HG02870 (cell line): ENCODE measurements around the gene LAMTOR5.
A peak's percentile ranks its signal among the peaks of the same experiment; 100 is the strongest.
"Not testable (repeated sequence)": the region's sequence is repeated elsewhere in the genome, so short reads cannot be mapped to it uniquely, and the experiment has no call there.

Experiments
- ATAC-seq: cut with Tn5 transposase; IDR thresholded peaks from one replicate; pipeline ENCODE4 v1.9.1; 2021; ENCODE audit warnings: mild to moderate bottlenecking, moderate library complexity; ENCODE audit not compliant: unreplicated experiment

LAMTOR5 gene

DNA sequence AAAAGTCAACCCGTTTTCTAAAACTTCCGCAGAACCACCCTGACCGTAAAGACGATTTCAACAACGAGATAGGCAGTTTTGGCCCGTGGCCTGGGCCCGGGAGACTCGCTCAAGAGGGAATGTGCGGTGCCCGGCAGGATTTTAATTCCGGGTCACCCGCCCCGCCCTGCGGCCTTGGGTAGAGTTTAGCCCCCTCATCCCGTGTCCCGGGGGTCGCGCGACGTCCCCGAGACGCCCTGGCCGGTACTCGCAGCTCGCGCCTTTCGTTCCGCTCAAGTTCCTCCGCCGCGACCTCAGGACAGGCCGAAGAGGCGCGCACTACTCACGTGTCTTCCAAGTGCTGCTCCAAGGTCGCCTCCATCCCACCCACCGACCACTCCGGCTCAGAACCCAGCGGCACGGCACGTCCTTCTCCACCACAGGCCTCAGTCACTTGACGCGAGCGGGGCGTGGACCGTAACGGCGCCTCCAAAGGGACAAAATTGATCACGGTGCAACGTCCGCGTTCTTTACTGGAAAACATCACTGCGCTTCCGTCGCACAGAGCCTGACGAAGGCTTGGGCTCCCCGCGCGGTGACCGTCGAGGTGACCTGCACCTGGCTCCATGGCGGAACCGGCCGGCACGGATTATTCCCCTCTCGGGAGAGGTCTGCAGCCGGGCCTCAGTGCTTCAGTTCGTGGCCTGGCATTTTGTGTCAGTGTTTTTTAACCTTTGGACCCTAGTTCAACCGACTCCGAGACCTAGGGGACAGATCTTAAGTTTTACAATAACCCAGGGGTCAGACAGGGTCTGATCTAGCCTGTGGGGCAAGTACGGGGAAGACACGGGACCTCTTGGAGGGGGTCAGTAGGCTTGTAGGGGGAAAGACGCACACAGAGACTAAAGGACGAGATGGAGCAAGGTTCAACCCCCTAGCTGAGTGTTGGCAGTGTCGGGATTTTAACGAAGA is at the start of gene LAMTOR5:
Gene LAMTOR5, minus strand, starts transcription at position 435 of the 951 bp plus-strand sequence. Its CDS starts 74 bp downstream, at position 361.
- peak; percentile 84 for ATAC-seq

DNA sequence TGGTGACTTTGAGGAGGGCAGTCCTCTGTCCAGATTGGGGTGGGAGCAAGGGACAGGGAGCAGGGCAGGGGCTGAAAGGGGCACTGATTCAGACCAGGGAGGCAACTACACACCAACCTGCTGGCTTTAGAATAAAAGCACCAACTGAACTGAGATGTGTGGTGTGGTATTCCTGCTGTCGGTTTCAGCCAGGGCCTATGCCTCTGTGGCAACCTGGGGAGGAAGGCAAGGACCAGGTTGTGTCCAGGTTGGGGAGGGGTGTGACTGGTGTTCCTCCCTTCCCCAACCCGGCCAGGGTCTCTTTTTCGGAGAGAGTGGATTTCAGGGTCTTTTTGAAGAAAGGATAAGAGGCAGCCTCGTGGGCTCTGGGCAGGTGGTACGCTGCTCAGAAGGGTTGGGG is 49.7 kb upstream of the LAMTOR5 start:
- no peak for ATAC-seq

DNA sequence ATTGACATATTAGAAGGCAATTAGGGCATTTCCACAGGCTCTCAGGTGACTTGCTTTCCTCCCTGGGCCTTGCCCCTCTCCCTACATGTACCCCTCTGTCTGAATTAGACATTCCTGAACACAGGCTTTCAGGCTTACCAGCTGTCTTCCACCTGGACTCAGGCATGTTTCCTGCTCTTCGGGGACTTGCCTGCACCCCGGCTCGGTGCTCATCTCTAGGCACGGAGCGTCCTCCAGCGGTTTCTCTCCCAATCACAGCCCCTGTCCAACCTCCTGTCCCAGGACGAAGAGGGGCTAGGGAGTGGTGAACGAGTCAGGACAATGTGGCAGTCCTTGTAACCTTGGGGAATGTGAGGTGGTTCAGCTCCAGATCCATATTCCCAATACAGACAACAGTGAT is 47.7 kb upstream of the LAMTOR5 start:
- no peak for ATAC-seq

DNA sequence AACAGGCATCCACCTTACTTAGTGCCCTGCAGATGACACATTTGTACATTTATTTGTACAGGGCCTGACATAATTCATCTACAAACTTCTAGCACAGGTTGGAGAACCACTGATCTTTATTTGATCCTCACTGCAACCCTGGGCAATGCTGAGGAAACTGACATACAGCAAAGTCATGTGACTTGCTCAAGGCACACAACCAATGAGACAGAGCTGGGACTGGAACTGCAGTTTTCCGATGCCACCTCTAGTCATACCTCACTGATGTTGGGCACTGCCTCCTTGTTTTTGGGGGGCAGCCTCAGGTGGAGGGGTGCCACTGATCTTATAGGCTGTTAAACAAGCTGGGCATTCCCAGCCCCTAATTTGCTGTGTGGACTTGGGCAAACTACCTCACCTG is 46.8 kb upstream of the LAMTOR5 start:
- ATAC-seq = no peak

DNA sequence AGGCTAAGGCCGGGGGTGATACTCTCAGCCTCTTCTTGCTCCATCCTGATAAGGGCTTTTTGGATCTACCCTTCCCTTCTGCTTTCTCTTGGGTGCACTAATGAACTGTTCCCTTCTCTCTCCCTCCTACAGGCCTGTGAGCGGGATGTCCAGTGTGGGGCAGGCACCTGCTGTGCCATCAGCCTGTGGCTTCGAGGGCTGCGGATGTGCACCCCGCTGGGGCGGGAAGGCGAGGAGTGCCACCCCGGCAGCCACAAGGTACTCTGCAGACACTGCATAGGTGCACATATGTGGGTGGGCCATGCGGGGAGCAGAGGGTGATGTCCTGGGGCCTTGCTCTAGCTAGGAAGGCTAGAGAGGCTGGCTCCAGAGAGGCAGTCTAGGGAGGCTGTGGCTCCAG is 46.3 kb upstream of the LAMTOR5 start:
- no peak for ATAC-seq

DNA sequence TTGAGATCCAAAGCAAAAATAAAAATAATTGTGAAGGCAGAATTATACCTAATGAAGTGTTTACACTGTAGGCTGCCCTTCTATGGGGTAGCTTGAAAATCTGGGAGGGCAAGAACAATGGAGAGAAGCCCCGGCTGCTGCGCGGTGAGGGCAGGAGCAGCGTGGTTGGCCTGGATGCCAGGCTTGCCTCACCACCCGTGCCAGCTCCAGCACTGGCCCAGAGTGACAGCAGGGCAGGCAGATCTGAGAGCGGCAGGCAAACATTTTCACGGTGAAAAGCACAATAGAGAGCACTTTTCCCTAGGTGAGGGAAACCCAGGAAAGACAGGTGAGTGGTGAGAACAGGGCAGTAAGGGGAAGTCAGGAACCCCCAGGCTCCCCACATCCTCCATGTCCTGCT is 44.8 kb upstream of the LAMTOR5 start:
- no peak for ATAC-seq

DNA sequence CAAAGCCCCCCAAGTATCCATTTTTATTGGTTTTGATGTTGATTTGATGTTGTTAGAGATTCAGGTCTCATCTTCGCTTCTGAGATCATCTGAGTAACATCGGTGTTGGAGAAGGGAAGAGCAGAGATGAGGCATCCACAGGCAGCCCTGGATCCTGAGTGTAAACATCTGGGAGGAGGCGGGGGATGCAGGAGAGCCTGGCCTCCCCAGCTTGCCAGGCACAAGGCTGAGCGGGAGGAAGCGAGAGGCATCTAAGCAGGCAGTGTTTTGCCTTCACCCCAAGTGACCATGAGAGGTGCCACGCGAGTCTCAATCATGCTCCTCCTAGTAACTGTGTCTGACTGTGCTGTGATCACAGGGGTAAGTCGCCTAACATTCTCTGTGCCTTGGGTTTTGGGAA is 43.4 kb upstream of the LAMTOR5 start, which contains the start of gene PROK1:
Gene PROK1, plus strand, starts transcription at position 221 of the 400 bp plus-strand sequence. Its CDS starts 68 bp downstream, at position 289.
- ATAC-seq = no peak

DNA sequence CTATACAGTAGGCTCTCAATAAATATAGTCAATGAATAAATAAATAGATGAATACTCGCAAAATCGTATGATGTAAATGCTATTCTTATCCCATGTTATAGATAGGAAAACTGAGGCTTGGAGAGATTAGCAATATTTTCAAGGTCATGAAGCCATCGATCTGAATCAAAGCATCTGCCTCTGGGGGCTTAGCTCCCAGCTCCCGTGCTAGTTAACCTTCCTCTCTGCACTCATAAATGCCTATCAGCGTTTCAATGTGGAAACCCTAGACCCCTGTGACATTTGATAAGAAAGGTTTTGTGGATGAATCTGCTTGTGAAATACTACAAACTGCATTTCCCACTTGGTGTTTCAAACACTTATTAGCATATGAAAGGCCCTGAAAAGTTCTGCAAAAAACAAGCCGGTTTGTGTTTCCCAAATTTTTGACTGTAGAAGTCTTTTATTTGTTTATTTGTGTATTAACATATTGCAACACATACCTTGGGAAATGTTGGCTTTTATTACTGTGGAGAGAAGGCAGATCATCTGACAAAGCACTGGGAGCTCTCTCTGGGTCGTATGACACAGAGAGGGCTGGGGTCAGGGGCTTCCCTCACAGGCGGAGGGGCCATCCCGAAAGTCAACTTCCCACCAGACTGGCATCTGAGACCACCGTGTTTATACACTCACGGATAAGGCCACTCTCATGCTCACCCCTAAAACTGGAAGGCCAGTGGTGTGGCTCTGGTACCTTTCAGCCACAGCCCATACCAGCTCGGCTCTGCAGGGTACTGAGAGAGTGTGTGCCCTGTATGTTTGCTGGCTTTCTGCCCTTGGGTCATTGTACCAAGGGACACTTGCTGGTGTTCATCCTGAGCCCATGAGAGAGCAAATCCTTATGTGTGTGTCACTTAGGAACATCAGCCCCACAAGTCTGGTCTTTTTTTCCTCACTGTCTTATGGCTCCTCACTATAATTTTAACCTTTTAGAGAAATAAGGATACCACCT is 42.5 kb upstream of the LAMTOR5 start:
- ATAC-seq = no peak

DNA sequence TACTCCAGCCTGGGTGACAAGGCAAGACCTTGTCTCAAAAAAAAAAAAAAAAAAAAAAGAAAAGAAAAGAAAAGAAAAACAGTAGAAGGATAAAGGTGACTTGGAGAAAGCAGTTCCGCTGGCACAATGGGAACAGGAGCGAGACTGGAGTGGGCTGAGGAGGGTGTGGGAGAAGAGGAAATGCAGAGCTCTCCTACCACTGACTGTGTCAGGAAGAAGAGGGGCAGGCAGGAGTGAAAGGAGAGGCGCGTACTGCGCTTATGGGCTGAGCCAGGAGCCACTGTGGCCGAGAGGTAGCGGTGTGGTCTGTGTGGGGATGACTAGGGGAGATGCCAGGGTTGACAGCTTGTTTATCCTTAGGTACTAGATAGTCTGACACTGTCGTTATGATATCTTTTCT is 37.1 kb upstream of the LAMTOR5 start:
- no peak for ATAC-seq

DNA sequence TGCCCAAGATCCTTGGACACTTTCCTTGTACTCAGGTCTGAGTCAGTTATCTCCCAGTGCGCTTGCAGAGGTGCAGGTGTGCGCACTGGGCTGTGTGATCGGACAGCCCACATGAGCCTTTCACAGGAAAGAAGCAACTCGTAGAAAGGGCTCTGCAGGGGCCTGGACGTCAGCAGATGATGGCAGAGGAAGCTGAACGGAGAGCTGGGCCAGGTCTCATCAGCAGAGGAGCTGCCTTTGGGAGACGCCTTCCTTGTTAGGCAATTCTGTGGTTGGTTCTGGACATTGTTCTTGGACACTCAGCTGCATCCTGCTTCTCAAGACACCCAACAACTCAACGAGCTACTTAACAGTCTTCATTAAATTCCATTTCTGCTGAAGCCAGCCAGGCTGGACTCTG is 36.0 kb upstream of the LAMTOR5 start:
- ATAC-seq = no peak

DNA sequence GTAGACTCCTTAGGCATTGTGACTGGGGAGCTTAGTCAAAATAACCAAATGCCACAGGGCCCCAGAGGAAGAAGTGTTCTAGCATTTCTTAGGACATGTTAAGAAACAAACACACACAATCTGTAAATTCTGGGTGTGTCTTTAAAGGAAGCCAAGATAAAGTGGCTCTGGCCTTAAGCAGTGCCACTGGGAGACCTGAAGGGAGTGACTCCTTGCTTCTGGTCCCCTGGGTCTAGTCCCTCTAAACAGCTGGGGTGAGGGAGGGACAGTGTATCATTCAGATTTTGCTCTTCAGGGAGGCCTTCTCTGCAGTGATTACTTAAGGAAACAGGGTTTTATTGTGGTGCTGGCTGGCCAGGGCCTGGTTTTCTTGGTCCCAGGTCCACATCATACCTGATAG is 34.4 kb upstream of the LAMTOR5 start:
- no peak for ATAC-seq

DNA sequence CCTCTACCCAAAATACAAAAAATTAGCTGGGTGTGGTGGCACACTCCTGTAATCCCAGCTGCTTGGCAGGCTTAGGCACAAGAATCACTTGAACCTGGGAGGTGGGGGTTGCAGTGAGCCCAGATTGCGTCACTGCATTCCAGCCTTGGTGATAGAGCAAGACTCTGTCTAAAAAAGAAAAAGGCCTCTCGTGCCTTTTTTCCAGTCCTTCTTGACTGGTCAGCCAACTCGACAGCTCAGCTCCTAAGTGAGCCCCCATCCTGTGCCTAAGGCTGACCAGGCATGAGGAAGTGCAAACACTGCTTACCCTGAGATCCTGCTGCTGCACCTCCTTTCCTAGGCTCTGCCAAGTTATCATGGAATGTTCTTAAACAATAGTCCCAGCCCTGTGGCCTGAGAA is 33.4 kb upstream of the LAMTOR5 start:
- no peak for ATAC-seq

DNA sequence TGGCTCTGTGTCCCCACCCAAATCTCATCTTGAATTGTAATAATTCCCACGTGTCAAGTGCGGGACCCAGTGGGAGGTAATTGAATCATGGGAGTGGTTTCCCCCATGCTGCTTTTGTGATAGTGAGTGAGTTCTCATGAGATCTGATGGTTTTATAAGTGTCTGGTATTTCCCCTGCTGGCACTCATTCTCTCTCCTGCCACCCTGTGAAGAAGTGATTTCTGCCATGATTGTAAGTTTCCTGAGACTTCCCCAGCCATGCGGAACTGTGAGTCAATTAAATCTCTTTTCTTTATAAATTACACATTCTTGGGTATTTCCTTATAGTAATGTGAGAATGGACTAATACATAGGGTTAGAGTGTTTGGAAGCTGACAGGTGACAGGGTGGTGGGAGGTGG is 32.4 kb upstream of the LAMTOR5 start:
- not testable (repeated sequence) for ATAC-seq

DNA sequence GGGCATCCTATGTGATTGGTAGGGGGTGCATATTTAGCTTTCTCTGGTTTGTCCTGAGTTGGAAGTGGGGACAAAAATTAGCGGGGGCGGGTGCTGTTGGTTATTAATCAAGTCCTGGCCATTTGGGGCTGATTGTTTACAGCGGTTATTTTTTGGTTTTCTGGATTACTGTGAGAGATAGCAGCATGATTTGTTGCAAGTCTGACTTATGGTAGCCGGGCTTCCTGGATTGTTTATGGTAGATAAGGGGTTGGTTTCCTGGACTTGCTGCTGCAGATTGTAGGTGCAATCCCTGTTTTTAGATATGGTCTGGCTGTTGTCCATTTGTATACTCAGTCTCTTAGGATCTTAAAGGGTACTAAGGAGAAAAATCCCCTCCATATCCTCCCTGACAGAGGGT is 31.4 kb upstream of the LAMTOR5 start:
- no peak for ATAC-seq

DNA sequence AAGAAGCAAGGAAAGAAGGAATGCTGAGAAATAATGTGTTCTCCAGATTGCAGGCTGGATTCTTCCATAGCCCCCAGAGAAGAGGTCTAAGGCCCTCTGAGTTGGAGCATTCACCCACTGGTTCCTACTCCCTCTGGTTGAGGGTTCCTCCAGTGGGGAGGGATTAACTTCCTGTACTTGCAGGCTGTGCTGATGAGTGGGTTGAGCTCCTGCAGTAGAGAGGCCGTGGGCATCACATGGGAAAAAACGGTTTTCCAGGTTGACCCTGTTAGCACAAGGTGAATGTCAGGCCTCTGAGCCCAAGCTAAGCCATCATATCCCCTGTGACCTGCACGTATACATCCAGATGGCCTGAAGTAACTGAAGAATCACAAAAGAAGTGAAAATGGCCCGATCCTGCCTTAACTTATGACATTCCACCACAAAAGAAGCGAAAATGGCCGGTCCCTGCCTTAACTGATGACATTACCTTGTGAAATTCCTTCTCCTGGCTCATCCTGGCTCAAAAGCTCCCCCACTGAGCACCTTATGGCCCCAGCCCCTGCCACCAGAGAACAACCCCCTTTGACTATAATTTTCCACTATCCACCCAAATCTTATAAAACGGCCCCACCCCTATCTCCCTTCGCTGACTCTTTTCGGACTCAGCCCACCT is 30.3 kb upstream of the LAMTOR5 start:
- not testable (repeated sequence) for ATAC-seq

DNA sequence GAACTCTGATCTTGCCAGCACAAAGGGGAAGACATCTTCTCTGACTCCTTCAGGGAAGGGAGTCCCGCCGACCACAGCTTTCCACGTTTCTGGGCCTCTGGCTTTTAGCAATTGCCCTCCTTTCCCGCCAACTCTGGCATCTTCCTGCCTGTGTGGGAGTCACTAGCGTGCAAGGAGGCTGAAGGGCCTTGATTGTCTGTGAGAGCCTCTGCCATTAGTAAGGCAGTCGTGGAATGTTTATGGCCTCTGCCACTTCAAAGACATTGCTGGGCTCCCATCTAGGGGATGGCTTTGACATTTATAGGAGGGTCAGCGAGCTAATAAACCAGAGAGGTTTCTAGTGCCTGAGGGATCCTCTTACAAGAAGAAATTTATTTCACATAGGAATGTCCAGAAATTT is 29.1 kb upstream of the LAMTOR5 start:
- no peak for ATAC-seq

DNA sequence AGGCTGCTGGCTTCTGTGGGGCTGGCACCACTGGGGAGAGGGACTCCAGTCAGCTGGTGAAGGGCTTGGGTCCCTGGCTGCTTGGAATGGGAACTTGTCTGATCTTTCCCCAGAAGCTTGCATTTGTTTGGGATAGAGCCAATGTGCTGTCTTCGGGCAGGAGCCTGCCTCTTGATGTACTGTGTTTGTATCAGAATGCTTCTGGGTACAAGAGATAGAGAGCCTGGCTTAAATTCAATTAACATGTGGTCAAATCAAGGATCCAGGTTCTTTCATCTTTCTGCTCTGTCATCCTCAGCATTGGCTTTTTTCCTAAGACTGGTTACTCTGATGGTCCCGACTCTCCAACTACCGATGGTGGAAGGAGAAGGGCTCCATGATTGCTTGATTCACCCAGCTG is 27.5 kb upstream of the LAMTOR5 start:
- no peak for ATAC-seq

DNA sequence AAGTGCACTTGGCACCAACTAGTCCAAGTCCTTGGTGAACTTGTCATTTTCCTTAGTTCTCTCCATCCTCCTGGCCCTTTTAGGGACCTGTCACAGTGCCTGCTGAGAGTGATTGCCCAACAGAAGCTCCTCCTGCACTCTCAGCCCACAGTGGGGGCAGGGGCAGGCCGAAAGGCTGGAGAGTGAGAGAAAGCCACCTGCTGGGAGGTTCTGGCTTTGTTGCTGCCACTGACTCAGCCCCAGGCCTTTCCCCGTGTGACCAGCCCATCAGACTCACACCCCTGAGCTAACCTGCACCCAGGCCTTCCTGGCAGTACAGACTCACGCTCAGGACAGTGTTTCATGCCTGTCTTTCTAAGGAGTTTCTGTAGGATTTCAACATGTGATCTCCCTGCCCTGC is 26.3 kb upstream of the LAMTOR5 start:
- ATAC-seq = no peak

DNA sequence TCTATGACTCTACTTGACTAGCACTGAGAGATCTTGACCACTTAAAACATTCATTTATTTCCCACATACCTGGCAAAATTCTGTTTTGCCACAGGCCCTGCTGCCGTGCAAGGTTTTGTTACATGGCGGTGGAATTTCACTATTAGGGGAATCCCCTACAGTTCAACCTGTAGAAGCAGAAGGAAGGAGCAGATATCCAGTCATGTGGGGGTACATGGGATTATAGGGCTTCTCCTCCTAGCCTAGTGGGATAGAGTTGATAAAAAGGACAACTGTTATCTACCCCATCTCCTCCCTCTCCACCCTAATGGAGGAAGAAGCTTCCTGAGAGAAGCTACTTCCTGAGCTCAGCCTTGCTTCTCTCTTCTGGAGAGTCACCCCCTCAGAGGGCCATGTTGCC is 25.7 kb upstream of the LAMTOR5 start:
- no peak for ATAC-seq

DNA sequence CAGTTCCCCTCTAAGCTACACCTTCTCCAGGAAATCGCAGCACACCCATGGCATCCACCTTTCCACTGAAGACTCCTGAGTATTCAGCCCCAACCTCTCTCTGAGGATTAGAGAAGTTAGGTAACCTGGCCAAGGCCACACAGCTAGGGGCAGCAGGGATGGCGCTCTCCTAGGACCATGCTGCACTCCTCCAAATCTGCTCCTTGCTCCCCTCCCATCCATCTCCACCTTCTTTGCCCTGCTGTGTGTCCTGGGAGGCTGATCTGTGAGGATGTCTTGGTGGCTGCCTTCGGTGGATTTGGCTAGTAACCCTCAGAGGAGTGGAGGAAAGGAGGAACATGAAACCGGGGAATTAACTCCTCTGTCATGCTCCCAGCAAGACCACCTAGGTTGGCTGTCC is 23.4 kb upstream of the LAMTOR5 start:
- no peak for ATAC-seq

DNA sequence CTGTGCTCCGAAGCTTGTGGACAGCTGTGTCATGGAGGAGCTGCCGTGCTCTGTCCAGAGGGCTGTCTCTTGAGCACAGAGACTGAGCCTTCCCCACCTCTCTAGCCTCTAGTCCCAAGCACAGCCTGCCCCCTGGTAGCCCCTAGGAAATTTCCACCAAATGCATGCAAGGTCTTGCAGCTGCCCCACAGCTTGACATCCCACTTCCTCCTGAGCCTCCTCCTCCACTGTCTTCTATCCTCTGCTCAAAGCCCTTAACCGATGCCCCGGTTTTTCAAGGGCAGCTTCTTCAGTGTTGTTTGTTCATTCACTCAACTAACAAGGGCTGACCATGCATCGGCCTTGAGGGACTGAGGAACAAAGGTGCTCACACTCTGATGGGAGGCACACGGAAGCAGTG is 22.9 kb upstream of the LAMTOR5 start:
- no peak for ATAC-seq
